ENCODE data around the gene TEAD4. TPM values are rescaled to one million over a fixed set of nuclear protein-coding genes. Genes with fewer than 3 reads are reported as not detected.
A peak's percentile ranks its signal among the peaks of the same experiment; 100 is the strongest.

The TEAD4 gene
- polyA plus RNA-seq, 4 donors = 16.9 to 23.7 (median 18.7) TPM

DNA sequence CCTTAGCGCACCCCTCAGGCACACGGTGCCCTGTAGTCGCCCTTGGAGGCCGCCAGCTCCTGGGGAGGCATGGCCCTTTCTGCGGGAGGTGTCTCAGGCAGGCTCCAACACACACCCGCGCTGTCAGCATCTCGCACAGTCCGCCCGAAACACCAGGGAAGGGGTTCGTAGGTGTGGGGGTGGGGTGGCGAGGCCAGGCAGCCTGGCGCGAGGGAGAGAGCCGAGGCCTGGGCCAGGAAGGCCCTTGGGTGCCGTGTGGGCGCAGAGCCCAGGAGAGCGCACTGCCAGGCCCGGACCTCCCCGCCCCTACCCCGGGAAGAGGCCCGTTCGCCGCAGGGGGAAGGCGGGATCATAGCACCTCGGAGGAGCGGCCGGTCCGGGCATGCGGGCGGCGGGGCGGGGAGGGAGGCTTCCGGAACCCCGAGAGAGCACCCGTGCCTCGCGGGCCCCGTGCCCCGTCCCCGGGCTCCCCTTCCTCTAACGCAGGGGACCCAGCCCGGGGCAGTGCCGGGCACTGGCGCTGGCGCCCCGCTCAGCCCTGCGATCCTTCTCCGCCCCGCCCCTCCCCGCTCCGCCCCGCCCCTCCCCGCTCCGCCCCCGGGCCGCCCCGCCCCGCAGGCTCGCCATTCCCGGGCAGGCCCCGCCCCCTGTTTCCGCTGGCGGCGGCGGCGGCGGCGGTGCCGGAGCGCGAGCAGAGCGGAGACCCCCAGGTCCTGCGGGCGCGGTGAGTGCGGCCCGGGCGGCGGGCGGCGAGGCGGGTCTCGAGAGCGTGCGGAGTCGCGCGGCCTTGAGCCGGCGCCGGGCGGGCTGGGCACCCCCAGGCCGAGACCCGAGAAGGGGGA lies 117.8 kb downstream of the TEAD4 start, which contains the start of gene TSPAN9:
TSPAN9 (plus strand) TSS at position 650 of the 842 bp plus-strand sequence. CDS start 123,815 bp downstream, outside the sequence.
- DNase-seq (ENCODE audit: low read depth in 4 of 4, low spot score in 3 of 4) = peak in 1 of 4 donors; percentile 48

DNA sequence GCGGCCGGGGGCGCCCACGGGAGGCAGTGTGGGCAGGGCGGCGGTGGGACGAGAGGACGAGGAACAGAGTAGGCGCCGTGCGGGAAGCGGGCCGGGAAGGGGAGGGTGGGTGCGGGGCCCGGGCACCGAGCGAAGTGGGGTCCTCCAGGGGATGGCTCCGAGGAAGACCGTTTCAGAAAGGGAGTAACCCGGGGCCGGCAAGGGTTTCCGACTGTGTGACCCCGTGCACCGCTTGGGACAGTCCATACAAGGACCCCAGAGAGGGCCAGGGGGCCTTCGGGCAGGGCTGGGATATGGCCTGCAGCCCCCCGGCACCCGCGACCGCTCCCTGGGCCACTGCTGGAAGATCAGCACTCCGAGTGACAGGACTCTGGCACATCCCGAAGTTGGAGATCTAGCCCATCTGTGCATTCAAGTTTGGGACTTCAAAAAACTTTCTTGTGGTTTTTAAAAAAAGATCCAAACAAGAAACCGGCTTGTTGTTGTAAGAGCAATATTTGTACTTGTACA lies 118.4 kb downstream of the TEAD4 start:
- DNase-seq (ENCODE audit: low read depth in 4 of 4, low spot score in 3 of 4) = peak in 2 of 4 donors; percentile 37 to 68

DNA sequence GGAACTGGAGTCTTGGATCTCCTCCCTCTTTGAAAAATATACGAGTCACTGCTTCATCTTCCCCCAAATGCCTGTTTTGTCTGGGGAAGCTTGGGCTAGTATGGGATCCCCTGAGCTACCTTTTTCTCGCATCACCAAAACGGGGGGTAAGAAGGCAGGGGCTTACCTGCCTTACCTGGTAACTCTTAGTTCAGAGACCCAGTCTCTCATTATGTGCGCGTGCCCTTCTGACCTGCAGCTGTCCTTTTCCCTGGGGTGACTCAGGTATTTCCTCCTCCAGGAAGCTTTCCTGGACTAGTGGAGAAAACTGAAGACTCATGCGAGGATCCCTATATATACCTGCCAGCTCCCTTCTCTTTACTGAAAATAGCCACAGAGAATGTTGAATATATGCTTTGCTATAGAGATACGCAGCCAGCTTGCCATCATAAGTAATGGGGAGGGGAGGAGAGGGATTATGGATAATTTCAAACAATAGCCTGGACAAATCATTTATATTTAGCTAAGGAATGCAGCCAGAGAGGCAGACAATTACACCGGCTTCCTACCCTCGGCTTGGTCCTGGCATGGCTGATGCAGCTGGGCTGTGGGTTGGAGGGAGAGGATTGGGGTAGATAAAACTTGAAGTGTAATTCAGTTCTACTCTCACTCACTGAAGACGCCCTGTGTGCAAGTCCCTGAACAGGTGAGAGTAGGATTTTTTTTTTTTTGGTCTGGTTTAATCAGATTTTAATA lies 119.1 kb downstream of the TEAD4 start:
- no peak for DNase-seq (ENCODE audit: low read depth in 4 of 4, low spot score in 3 of 4)

DNA sequence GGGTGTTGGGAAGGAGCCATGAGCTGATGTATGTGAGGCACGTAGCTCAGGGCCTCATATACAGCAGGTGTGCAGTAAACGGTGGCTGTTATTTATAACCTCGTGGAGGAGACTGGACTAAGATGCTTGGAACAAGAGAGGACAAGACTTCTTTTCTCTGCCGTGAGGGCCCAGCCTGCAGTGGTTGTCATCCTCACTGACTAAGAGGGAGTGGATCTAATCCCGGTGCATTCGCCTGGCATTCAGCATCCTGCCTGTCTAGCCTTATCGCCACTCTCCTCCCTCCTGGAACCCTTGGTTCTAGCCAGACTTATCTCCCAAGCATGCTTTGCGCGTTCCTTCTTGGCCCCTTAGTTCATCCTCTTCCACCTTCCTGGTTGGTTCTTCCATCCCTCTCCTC lies 121.9 kb downstream of the TEAD4 start:
- DNase-seq (ENCODE audit: low read depth in 4 of 4, low spot score in 3 of 4) = no peak

DNA sequence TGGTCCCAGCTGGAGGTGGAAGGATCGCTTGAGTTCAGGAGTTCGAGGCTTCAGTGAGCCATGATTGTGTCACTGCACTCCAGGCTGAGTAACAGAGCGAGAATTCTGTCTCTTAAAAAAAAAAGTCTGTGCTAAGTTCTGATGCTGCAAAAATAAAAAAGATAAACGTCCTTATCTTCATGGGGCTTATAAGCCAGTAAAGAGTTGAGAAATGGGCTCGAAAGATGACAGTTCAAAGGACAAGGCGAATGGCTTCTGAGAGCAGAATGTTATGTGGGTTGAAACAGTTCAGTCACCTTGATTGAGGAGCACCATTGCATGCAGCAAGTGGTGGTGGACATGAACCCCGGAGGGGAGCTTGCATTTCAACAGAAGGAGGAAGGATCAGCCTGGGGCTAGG lies 122.7 kb downstream of the TEAD4 start:
- DNase-seq (ENCODE audit: low read depth in 4 of 4, low spot score in 3 of 4) = no peak

DNA sequence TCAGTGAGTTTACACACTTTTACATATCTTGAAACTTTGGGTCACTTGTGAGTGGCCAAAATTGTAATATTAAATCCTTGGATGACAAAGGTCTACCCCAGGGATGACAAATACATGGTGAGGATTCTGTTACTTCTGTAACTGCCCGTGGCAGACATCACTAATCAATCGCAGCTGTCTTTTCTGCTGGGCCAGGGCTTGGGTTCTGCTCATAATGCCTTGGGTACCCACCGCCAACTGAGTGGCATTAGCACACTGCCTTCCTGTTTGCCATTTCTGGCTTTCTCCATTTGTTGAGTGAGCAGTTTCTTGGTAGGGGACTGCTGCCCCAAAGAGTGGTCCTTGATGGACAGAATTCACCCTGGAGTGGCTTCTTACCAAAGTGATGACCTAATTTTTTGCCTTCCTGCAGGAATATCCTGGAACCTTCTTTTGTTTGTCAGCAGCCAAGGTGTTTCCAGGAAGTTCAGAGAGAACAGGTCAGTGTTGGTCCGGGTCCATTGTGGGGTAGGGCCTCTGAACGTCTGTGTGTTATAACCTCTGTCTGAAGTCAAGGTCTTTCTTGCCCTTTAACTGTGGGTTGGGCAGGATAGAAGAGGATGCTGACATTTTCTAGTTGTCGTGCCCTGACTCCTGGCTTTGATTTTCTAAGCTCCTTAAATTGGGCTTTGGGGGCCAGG lies 124.2 kb downstream of the TEAD4 start:
- DNase-seq (ENCODE audit: low read depth in 4 of 4, low spot score in 3 of 4) = no peak

DNA sequence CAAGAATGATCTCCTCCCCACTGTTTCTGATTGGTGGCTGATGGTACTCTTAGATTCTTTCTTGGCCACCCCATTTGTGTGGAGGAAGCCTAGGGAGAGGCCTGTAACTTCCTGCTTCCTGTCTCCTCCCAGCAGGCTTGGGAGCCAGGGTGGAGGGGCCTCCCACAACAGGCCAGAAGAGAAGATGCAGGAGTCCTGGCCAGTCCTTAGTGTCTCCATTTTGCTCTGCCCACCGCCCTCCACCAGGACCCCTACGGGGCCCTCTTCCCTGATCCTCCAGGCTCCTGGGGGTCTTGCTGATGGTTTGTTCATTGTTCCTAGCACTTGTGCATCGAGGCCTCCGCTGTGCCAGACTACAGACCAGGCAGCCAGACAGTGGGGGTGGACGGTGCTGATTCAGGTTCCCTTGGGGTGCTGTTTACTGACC lies 124.7 kb downstream of the TEAD4 start:
- no peak for DNase-seq (ENCODE audit: low read depth in 4 of 4, low spot score in 3 of 4)

DNA sequence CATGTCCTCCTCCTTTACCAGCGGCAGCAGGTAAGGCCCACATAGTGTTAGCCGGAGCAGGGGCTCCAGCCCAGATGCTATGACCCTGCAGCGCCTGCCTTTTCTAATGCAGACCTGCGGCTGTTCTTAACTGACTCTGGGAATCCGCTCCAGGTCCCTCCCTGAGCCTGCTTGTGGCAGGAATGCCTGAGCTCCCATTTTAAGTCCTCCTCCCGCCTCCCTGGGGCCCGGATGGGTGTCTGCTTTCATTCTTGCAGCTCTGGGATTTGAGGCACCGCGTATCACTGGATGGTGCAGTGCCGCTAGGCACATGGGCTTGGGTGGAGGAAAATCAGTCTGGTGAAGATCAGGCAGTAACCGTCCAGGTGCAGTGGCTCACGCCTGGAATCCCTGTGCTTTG lies 125.5 kb downstream of the TEAD4 start:
- no peak for DNase-seq (ENCODE audit: low read depth in 4 of 4, low spot score in 3 of 4)

DNA sequence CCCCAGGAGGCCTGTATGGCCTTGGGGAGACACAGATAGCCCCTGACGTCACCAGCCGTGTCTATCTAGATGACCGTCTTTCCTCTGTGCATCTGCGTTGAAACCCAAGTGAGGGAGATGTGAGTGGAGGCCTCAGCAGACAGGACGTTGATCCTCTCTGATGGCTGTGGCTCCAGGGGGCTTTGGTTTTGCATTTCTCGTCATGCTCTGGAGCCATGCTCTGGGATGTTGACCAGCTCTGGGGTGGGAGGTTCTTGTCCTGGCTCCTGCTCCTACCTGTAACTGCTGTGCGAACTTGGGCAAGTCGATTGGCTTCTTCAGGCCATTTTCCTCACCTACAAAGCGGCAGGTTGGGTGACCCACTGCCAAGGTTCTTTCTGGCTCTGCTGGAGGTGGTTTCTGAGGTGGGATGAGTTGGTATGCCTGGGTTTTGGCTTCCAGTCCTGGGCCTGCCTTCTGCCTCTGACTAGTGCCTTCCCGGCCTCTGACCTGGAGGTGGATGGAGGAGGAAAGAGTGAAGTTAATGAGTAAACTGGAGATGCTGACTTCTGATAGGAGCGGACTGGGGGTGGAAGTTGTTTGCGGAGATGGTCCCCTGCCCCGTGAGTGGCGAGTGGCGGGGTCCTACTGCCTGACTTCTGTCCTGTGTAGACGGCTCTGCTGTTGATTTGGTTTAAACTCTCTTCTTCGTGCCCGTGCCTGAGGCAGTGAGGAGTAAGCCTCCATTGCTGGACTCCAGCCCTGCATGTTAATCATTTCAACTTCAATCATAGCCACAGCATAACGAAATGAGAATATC lies 126.3 kb downstream of the TEAD4 start:
- no peak for DNase-seq (ENCODE audit: low read depth in 4 of 4, low spot score in 3 of 4)

DNA sequence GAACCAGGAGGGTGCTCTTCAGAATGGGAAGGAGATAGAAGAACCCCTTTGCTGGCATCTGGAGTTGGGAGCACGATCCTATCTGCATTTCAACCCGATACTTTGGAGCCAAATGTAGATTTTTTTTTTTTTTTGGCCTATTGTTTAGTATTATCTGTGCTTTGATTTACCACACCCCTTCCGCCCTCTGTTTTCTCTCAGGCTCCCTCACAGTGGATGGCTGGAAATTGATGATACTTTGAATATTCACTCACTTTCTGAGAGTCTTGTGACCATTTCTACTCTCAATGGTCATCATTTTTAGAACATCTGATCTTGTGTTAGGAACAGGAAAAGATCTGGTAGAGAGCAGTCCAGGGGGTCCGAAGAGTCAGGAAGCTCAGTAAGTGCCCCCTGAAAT lies 127.0 kb downstream of the TEAD4 start:
- no peak for DNase-seq (ENCODE audit: low read depth in 4 of 4, low spot score in 3 of 4)

DNA sequence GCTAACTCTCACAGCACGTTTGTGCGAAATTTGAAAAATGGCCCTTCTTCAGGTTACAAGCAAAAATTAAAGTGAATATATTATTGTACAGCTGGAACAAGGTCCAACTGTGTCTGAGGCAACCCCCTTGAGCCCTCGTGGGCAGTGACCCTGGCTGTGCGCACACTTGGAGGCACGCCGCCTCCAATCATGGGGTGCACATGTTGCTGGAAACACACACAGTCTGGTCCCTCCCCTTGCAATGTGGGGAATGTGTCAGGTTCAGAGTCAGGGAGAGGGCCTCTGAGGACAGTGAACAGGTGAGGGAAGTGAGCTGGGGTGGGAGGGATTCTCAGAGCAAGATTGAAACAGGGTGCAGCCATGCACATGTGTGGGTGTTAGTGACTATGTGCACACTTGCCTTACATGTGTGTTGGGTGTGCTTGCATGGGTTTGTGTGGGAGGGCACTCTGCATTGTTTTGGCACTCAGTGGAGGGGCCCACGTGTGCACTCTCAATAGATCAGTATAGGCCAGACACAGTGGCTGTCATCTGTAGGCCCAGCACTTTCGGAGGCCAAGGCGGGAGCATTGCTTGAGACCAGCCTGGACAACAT lies 127.6 kb downstream of the TEAD4 start:
- DNase-seq (ENCODE audit: low read depth in 4 of 4, low spot score in 3 of 4) = no peak

DNA sequence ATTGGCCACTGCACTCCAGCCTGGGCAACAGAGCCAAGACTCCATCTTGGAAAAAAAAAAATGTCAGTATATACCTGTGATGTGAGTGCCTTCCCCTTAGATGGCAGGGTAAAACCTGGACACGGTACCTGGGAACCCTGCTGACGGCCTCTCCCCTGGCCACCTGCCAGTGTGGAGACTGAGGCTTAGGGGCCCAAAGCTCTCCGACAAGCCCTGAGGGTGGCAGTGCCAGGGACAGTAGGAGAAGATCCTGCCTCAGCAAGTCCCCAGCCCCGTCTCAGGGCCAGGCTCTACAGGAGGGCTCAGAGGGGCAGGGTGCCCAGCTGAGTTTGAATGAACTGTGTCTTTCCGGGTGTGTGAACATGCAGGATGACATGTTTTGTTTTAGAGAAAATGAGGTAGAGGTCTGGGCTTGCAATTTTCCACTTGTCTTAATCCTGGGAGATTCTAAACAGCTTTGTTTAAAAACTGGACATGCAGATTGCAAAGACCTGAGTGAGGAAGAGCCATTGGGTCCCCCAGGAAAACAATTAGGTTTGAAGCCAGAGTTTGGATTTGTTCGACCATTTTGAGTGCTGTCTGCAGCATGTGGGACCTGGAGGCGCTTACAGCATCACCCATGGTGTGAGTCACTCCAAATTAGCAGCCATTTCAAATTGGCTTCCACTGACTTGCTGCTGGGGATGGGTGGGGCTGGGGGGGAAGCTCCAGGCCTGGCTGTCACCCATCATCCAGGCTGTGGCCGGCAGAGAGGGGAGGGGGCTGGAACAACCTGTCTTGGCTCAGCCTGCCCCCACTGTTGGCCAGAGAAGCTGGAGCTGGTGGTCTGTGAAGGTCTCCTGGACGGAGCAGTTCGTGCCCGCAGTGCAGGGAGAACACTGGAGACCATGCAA lies 128.8 kb downstream of the TEAD4 start:
- DNase-seq (ENCODE audit: low read depth in 4 of 4, low spot score in 3 of 4) = no peak

DNA sequence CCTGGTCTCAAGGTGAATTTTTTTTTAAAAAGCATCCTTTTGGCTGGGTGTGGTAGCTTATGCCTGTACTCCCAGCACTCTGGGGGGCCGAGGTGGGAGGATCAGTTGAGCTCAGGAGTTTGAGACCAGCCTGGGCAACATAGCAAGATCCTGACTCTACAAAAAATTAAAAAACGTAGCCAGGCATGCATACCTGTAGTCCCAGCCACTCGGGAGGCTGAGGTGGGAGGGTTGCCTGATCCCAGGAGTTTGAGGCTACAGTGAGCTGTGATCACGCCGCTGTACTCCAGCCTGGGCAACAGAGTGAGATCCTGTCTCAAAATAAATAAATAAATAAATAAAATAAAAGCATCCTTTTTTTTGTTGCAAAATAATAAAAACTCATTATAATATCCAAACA lies 130.4 kb downstream of the TEAD4 start:
- no peak for DNase-seq (ENCODE audit: low read depth in 4 of 4, low spot score in 3 of 4)

Other genes with a start within 250 kb of the TEAD4 start
- 100 to 1,000 TPM; 132 to 164 (median 142) TPM for gene FKBP4, start 164.4 kb upstream of the TEAD4 start, polyA plus RNA-seq (ENCODE audit: insufficient read length in 4 of 4)
- 10 to 100 TPM; 55.2 to 60.4 (median 60.1) TPM for gene ITFG2, start 146.7 kb upstream of the TEAD4 start, polyA plus RNA-seq (ENCODE audit: insufficient read length in 4 of 4)
- 10 to 100 TPM; 33.4 to 40.0 (median 34.4) TPM for gene NRIP2, start 124.4 kb upstream of the TEAD4 start, polyA plus RNA-seq (ENCODE audit: insufficient read length in 4 of 4)
- gene TEX52, start 102.4 kb upstream of the TEAD4 start, polyA plus RNA-seq (ENCODE audit: insufficient read length in 4 of 4) = under 1 TPM; 0.40 to 0.80 (median 0.64) TPM
- 10 to 100 TPM; 26.6 to 31.3 (median 29.8) TPM for gene FOXM1, start 82.2 kb upstream of the TEAD4 start, polyA plus RNA-seq (ENCODE audit: insufficient read length in 4 of 4)
- gene RHNO1, start 82.2 kb upstream of the TEAD4 start, polyA plus RNA-seq (ENCODE audit: insufficient read length in 4 of 4) = 10 to 100 TPM; 42.6 to 53.6 (median 44.0) TPM
- 10 to 100 TPM; 31.1 to 39.4 (median 36.4) TPM for gene TULP3, start 68.5 kb upstream of the TEAD4 start, polyA plus RNA-seq (ENCODE audit: insufficient read length in 4 of 4)
- gene TSPAN9, start 118.0 kb downstream of the TEAD4 start, polyA plus RNA-seq (ENCODE audit: insufficient read length in 4 of 4) = 100 to 1,000 TPM in 1 of 4 donors, 10 to 100 TPM in 3; 90.1 to 101 (median 97.8) TPM